OCI-M2 (cell line): Measurements from ENCODE around the gene PDE11A.

Experiments
- DNase-seq: peaks from one replicate; lab custom pipeline; 2025; ENCODE audit not compliant: unreplicated experiment; lab: John Stamatoyannopoulos, UW

PDE11A gene

DNA sequence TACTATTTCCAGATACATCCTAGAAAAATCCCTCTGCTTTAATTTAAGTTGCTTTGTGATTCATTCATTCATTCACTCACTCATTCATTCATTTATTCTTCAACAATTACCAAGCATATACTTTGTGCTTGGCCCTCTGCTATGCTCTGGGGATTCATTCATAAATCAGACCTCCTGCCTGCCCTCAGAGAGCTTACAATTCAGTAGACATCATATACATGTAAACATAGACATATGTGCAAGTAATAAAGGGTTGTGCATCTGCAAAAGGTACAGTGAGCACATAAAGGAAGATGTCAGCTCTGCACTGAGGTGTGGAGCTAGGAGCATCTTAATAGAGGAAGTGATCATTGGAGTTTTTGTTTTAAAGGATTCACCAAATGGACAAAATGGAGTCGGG, 490.6 kb downstream of the PDE11A start:
- no peak for DNase-seq

DNA sequence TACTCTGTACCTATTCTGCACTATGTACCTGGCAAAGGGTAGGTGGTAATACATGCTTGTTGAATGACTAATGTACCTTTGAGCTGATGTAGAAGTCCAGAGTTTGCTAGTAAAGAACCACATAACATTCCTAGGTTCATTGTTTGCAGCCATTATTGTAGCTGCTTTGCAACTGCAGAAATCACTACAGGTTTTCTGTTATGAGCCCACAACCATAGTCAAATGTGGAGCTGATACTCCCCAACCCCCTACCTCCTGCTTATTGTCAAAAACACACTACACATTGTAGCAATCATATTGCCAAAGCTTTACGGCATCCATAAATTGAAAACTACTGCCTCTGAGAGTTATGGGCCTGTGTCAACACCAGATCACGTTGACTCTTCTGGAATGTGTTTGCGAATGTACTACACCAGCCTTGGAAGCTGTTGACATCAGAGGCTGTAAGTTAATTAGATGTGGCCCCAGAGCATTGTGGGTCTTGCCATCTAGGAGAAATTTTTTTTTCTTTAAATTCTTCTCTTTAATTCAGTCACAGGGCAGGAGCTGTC, 493.0 kb downstream of the PDE11A start:
- DNase-seq, result no peak

DNA sequence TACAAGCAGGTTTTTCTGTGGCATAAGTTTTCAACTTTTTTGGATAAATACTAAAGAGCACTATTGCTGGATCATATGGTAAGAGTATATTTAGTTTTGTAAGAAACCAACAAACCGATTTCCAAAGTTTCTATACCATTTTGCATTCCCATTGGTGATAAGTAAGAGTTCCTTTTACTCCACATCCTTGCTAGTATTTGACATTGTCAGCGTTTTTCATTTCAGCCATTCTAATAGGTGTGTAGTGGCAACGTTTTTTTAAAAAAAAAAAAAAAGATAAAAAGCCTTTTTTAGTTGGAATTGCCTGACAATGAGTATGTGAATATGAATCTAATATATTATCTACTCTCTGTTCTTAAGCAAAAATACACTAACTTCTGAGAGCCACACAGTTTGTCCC, 494.1 kb downstream of the PDE11A start:
- DNase-seq, result no peak

DNA sequence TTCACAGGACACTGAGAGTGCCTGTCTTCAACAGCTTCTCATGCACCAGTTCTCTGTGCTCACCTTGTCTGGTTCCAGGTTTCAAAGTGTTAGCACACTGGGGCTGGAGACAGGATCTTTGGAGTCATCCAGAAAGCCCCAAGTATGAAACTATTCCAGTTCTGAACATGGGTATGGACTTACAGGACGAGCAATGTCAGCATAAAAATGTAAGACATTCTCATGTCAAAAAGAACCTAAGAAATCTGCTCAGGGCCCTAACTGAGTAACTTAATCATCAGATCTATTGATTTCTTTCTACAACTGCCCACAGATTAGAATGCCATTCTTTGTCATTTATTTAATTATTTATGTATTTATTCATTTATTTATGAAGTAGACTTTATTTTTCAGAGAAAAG, 495.5 kb downstream of the PDE11A start:
- no peak for DNase-seq

- DNase-seq, result no peak
Observed at GRCh38 chr2:177575358-177575757, 497.2 kb downstream of the PDE11A start.

- no peak for DNase-seq
Observed at GRCh38 chr2:177574356-177574755, 498.2 kb downstream of the PDE11A start.
